Urinary bladder (tissue), 4 donors: Measurements from ENCODE around the gene ZNF649. TPM values are rescaled to one million over a fixed set of nuclear protein-coding genes. Genes with fewer than 3 reads are reported as not detected.

Source experiments
- DNase-seq: peaks from one replicate; pipeline ENCODE4 v3.0.0-alpha.2; 2015; ENCODE audit errors: extremely low spot score
- H3K27ac ChIP-seq: one replicate; pipeline ENCODE4 v1.5.1; 2013; ENCODE audit warnings: low read depth, mild to moderate bottlenecking, moderate library complexity
- H3K36me3 ChIP-seq: one replicate; pipeline ENCODE4 v1.6.1; 2013; ENCODE audit warnings: mild to moderate bottlenecking, moderate library complexity; ENCODE audit not compliant: insufficient read depth
- H3K4me1 ChIP-seq: one replicate; pipeline ENCODE4 v1.6.1; 2013; ENCODE audit warnings: mild to moderate bottlenecking, moderate library complexity; ENCODE audit not compliant: insufficient read depth
- H3K4me3 ChIP-seq: one replicate; pipeline ENCODE4 v1.5.1; 2013; ENCODE audit warnings: low read depth, low read length
- WGBS: extraction: QIAGEN DNeasy Blood & Tissue Kit; methylation state at CpG from one replicate; pipeline ENCODE4 v1.1.7; 2013; 5-methylcytosine and 5-hydroxymethylcytosine counted together
- polyA plus RNA-seq: library from polyadenylated mRNA; stranded (reverse); fragments of 200-250 nt; gene quantifications from one replicate; pipeline ENCODE4 v1.2.3, GENCODE V29; 2013
- total RNA-seq: library from RNA; depleted of rRNA; stranded (reverse); fragments of >200 nt; gene quantifications from one replicate; pipeline ENCODE4 v1.2.3, GENCODE V29; 2014
- donor health status: healthy with polysubstance abuse.
- donor health status: healthy.

Gene ZNF649
- 16.6 TPM for total RNA-seq
- polyA plus RNA-seq: 12.4 TPM

GRCh38 chr19:51904331-51905165 lies at the start of gene ZNF649:
TSS of gene ZNF649 (minus strand) at chr19:51905017. CDS start at chr19:51900107, 4,910 bp downstream.
- Histone ChIP-seq H3K36me3 (no peaks in the 10 kb centered on the region), H3K4me3 (peak within 1 kb of the TSS; percentile 83), H3K27ac (peak within 1 kb of the TSS; percentile 95), H3K4me1 (no peaks in the 10 kb centered on the region)
- under 1% methylated on average over 43 of the region's 43 CpGs for whole genome bisulfite sequencing
- DNase-seq: peak; percentile 76

GRCh38 chr19:51948975-51949374 lies 44.2 kb upstream of the ZNF649 start:
- peaks cover 5% of the 10 kb centered on the region for H3K36me3 ChIP-seq
- H3K4me3 ChIP-seq: no peak overlapping the region
- no peak for DNase-seq
- WGBS: 14% methylated on average over 25 of the region's 25 CpGs
- no peak overlapping the region for H3K27ac ChIP-seq
- no peaks in the 10 kb centered on the region for H3K4me1 ChIP-seq

GRCh38 chr19:51946602-51947001 lies 41.8 kb upstream of the ZNF649 start:
- Histone ChIP-seq H3K4me1 (no peaks in the 10 kb centered on the region), H3K4me3 (no peak overlapping the region), H3K27ac (no peak overlapping the region), H3K36me3 (peaks cover 23% of the 10 kb centered on the region)
- 95% methylated on average over 1 of the region's 1 CpG for WGBS
- no peak for DNase-seq

GRCh38 chr19:51944798-51945552 lies 40.2 kb upstream of the ZNF649 start:
- 93% methylated on average over 7 of the region's 7 CpGs for WGBS
- no peak overlapping the region for H3K4me3 ChIP-seq

GRCh38 chr19:51938936-51939335 lies 34.1 kb upstream of the ZNF649 start:
- no peaks in the 10 kb centered on the region for H3K4me1 ChIP-seq
- 98% methylated on average over 2 of the region's 2 CpGs for WGBS
- H3K27ac ChIP-seq: no peak overlapping the region
- no peak overlapping the region for H3K4me3 ChIP-seq
- peaks cover 43% of the 10 kb centered on the region for H3K36me3 ChIP-seq
- no peak for DNase-seq

More at GRCh38 chr19:51944798-51945552, 40.2 kb upstream of the ZNF649 start:
- no peaks in the 10 kb centered on the region for H3K4me1 ChIP-seq
- DNase-seq: no peak
- no peak overlapping the region for H3K27ac ChIP-seq
- peaks cover 35% of the 10 kb centered on the region for H3K36me3 ChIP-seq

GRCh38 chr19:51931921-51932320 lies 27.1 kb upstream of the ZNF649 start:
- Histone ChIP-seq H3K36me3 (peaks cover 10% of the 10 kb centered on the region), H3K4me3 (no peak overlapping the region), H3K27ac (no peak overlapping the region), H3K4me1 (no peaks in the 10 kb centered on the region)
- DNase-seq: no peak
- WGBS: 83% methylated on average over 8 of the region's 8 CpGs

GRCh38 chr19:51927859-51928258 lies 23.0 kb upstream of the ZNF649 start:
- H3K27ac ChIP-seq: no peak overlapping the region

GRCh38 chr19:51926784-51927741 lies 22.2 kb upstream of the ZNF649 start, which contains the start of gene ZNF613:
TSS of gene ZNF613 (plus strand) at chr19:51927472. CDS start at chr19:51936221, 8,749 bp downstream.
- peak; percentile 95 for DNase-seq
- Histone ChIP-seq H3K4me3 (peak within 1 kb of the TSS; percentile 70), H3K27ac (peak within 1 kb of the TSS; percentile 63), H3K4me1 (no peaks in the 10 kb centered on the region), H3K36me3 (no peaks in the 10 kb centered on the region)
- under 1% methylated on average over 52 of the region's 52 CpGs for WGBS

More at GRCh38 chr19:51927859-51928258, 23.0 kb upstream of the ZNF649 start:
- H3K36me3 ChIP-seq: no peaks in the 10 kb centered on the region
- WGBS: 30% methylated on average over 13 of the region's 13 CpGs
- peak overlapping the region; percentile 70 for H3K4me3 ChIP-seq
- no peak for DNase-seq
- H3K4me1 ChIP-seq: no peaks in the 10 kb centered on the region

- H3K4me3 ChIP-seq: peak overlapping the region; percentile 70
- no peak overlapping the region for H3K27ac ChIP-seq
- 17% methylated on average over 11 of the region's 11 CpGs for WGBS
- H3K4me1 ChIP-seq: no peaks in the 10 kb centered on the region
- no peaks in the 10 kb centered on the region for H3K36me3 ChIP-seq
- no peak for DNase-seq
Observed at GRCh38 chr19:51926426-51926783, 21.6 kb upstream of the ZNF649 start.

GRCh38 chr19:51921949-51922348 lies 17.1 kb upstream of the ZNF649 start:
- no peak overlapping the region for H3K4me3 ChIP-seq
- no peak overlapping the region for H3K27ac ChIP-seq
- no peaks in the 10 kb centered on the region for H3K36me3 ChIP-seq
- no peak for DNase-seq
- no peaks in the 10 kb centered on the region for H3K4me1 ChIP-seq
- WGBS: 89% methylated on average over 8 of the region's 8 CpGs

GRCh38 chr19:51919606-51920005 lies 14.8 kb upstream of the ZNF649 start:
- no peak for DNase-seq
- H3K4me1 ChIP-seq: no peaks in the 10 kb centered on the region
- H3K36me3 ChIP-seq: no peaks in the 10 kb centered on the region
- WGBS: 86% methylated on average over 3 of the region's 3 CpGs
- H3K4me3 ChIP-seq: no peak overlapping the region
- H3K27ac ChIP-seq: no peak overlapping the region

- WGBS: 86% methylated on average over 1 of the region's 1 CpG
- H3K36me3 ChIP-seq: no peaks in the 10 kb centered on the region
- no peak for DNase-seq
- H3K4me1 ChIP-seq: no peaks in the 10 kb centered on the region
- no peak overlapping the region for H3K4me3 ChIP-seq
- no peak overlapping the region for H3K27ac ChIP-seq
Observed at GRCh38 chr19:51916167-51916566, 11.3 kb upstream of the ZNF649 start.

GRCh38 chr19:51915324-51915867 lies 10.6 kb upstream of the ZNF649 start:
- no peaks in the 10 kb centered on the region for H3K36me3 ChIP-seq
- no peak overlapping the region for H3K27ac ChIP-seq
- no peaks in the 10 kb centered on the region for H3K4me1 ChIP-seq
- 74% methylated on average over 5 of the region's 5 CpGs for WGBS
- no peak for DNase-seq
- no peak overlapping the region for H3K4me3 ChIP-seq
